ENCODE results near the gene PLCB1.

DNA sequence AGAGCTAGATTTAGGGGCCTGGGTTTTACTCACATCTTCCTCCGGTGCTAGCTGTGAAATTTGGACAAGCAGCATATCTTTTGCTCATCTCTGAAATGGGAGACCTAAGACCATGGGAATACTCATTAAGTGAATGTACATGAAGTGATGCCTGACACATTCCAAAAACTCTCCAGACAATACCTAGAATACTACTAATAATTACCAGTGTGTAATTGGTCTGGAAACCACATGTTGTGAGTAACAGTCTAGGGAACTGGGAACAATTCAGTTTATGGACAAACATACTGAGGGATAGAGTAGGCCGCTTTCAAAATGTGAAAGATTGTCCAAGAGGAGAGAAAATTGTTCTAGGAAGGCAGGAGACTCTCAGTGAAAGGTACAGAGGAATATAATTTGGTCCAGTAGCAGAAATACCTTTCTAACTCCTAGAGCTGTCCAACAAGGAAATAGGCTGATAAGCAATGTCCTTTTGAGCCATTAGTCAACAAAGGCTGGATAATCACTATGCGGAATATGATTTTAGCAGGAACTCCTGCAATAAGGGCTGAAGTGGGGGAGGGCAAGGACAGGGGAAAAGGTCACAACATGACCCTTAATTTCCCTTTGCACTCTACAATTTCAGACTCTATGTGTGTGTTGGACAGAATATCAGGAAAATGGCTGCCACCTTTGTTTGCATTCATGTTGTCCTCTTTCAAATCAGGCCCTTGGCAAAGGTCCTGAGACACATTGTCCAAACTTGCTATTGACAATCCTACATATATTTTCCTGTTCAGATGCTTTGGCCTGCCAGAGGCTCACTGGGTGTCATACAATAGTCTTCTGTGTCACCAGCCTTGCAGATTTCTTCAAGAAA, 315.4 kb downstream of the PLCB1 start:
- TF ChIP-seq, protein P1, sequence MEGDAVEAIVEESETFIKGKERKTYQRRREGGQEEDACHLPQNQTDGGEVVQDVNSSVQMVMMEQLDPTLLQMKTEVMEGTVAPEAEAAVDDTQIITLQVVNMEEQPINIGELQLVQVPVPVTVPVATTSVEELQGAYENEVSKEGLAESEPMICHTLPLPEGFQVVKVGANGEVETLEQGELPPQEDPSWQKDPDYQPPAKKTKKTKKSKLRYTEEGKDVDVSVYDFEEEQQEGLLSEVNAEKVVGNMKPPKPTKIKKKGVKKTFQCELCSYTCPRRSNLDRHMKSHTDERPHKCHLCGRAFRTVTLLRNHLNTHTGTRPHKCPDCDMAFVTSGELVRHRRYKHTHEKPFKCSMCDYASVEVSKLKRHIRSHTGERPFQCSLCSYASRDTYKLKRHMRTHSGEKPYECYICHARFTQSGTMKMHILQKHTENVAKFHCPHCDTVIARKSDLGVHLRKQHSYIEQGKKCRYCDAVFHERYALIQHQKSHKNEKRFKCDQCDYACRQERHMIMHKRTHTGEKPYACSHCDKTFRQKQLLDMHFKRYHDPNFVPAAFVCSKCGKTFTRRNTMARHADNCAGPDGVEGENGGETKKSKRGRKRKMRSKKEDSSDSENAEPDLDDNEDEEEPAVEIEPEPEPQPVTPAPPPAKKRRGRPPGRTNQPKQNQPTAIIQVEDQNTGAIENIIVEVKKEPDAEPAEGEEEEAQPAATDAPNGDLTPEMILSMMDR (conservative IDR thresholded peaks at IDR 0.05), result no peak
- no peak for TF ChIP-seq ZFX (IDR thresholded peaks at IDR 0.05)
